GM12801 (cell line): Measurements from ENCODE around the gene C6.

Experiments
- CTCF ChIP-seq: IDR thresholded peaks from one replicate; pipeline ENCODE4 v1.5.1; 2011; ENCODE audit warnings: control low read depth; ENCODE audit not compliant: insufficient read length; ENCODE audit errors: extremely low read depth

C6 gene

DNA sequence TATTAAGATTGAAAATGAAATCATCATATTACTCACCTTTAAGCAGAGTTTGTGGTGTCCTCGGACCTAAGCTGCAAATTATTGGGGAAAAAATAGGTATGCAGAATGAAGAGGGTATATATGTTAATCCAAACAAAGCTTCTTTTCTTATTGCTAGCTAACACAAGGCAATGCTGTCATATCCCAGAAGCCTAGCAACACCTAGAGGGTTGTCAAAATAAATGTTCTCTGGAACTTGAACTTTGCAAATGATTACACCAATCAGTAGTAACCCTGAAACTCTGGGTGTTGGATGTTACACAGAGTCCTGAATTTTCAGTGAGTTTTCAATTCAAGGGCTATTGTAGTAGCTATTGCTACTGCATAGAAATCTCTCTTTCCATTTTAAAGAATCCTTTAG, at the start of gene C6:
Gene C6 (minus strand): TSS at position 193 of the 400 bp plus-strand sequence. CDS start 10,302 bp downstream, outside the sequence.
- no peak for TF ChIP-seq CTCF

- no peak for TF ChIP-seq CTCF
Observed at GRCh38 chr5:41256400-41256799, 43.1 kb upstream of the C6 start.

DNA sequence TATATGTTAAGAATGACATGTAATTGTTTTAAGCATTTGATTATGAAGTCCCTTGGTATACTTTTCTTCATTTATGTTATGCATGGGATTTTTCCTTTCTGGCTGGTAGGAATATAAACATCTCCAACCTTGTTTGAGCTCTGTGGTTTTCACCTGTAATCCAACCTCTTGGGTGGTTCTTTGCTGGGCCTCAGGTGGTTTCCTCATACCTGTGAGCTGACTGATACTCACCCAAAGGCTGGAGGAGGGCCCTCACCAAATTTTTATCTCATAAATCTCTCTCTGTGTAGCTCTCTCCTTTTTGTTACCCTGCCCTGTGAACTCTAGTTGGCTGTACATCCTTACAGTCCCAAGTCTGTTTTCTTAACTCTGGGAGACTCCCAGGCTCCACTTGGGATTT, 39.8 kb upstream of the C6 start:
- no peak for TF ChIP-seq CTCF

DNA sequence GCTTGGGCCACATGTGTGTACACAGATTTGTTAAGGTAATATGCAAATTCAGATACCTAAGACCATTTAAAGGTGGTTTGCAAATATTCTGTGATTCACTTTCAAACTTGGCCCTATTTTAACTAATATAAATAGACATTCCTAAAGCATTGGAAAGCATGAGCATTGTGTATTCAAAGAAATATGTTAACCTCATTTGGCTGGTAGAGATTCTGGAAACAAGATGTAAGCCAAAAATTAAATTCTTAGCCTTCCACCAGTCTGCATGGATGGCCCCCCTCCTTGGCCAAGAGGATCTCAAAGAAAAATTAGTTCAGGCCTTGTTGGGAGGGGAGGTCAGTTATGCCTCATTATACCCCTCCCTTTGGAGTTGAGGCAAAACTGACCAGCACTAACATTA, 38.7 kb upstream of the C6 start:
- TF ChIP-seq CTCF, result no peak

DNA sequence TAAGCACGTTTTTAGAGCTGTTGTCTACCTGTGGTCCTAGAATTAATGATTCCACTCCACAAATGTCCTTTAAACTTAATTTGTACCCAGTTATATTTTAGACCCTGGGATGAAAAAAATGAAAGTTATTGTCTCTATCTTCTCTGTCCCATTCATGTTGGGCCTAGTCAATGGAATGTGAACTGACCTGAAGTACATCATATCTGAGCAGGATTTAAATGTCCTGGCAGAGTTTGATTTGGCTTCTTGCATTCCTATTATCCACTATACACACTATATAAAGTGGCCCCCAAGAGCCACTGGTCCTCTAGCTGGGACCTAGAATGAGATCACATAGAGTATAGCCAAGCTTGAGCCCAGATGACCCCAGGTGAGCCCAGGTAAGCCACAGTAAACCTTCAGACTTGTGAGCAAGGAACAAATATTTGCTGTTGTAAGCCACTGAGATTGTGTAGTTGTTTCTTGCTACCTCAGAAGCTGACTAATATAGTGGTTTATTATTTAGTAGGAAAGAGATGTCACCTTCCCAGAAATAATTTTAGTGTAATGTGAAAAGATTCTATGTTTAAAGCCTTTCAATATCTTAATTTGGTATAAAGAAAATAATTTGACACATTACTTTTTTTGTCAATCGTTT, 37.1 kb upstream of the C6 start:
- no peak for TF ChIP-seq CTCF

GRCh38 chr5:41247135-41247534, 33.8 kb upstream of the C6 start:
- no peak for TF ChIP-seq CTCF

GRCh38 chr5:41246376-41246775, 33.0 kb upstream of the C6 start:
- no peak for TF ChIP-seq CTCF
